Vagina (tissue), 2 donors: ENCODE results near the gene GATA6.

Experiments
- CTCF ChIP-seq, 3 experiments: fragments of 450-650 bp in 2 of 3; fragments of 200-600 bp in 1 of 3; sonication (generic) in 1 of 3; IDR thresholded peaks; one replicate each; pipeline ENCODE4 v1.5.1; 2017 to 2019; ENCODE audit warnings: antibody characterized with exemption in 3 of 3, mild to moderate bottlenecking in 2 of 3, moderate library complexity in 2 of 3
- POLR2A ChIP-seq, 2 donors: fragments of 450-650 bp; IDR thresholded peaks; one replicate each; pipeline ENCODE4 v1.6.1; 2017; ENCODE audit warnings: antibody characterized with exemption in 2 of 2, mild to moderate bottlenecking in 2 of 2, moderate library complexity in 2 of 2
- POLR2AphosphoS5 ChIP-seq, 2 donors: sonication (generic); formaldehyde crosslinking; IDR thresholded peaks; one replicate each; pipeline ENCODE4 v1.9.0; 2017; ENCODE audit warnings: antibody characterized with exemption in 2 of 2, mild to moderate bottlenecking in 2 of 2, low read depth in 1 of 2; ENCODE audit not compliant: insufficient read depth in 1 of 2

- TF ChIP-seq CTCF (IDR thresholded peaks at IDR 0.05) (no peak), POLR2A (IDR thresholded peaks at IDR 0.05) (no peak), POLR2AphosphoS5 (IDR thresholded peaks at IDR 0.05; ENCODE audit: insufficient read depth in 1 of 2, low read depth in 1 of 2) (no peak)
Measured at GRCh38 chr18:22193466-22193865, 24.1 kb downstream of the GATA6 start.
